NCI-H524 (cell line): ENCODE data around the gene ADAMTSL4.
"Not testable (repeated sequence)": the region's sequence is repeated elsewhere in the genome, so short reads cannot be mapped to it uniquely, and the experiment has no call there.

Experiments
- DNase-seq, 2 experiments: peaks; one replicate each; lab custom pipeline; 2025; lab: John Stamatoyannopoulos, UW

ADAMTSL4 gene

DNA sequence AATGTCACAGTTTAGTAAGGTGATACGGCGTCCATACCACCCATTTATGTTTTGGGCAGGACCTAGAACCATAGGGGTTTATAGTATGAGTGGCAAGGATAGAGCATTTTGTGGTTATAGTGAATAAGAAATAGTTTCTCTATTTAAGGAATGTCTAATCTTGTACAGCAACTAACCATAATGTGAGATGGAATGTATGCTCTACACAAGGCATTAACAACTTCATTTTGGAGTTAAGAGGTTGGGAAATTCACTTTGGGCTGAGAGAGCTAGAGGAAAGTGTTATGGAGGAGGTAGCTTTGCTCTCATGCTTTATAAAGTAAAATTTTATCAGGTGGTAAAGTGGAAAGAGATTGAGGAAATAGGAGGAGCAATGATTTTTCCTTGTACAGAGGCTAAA, 33.2 kb downstream of the ADAMTSL4 start:
- DNase-seq, result no peak

GRCh38 chr1:150596095-150596892, 47.1 kb downstream of the ADAMTSL4 start:
- DNase-seq, result no peak

DNA sequence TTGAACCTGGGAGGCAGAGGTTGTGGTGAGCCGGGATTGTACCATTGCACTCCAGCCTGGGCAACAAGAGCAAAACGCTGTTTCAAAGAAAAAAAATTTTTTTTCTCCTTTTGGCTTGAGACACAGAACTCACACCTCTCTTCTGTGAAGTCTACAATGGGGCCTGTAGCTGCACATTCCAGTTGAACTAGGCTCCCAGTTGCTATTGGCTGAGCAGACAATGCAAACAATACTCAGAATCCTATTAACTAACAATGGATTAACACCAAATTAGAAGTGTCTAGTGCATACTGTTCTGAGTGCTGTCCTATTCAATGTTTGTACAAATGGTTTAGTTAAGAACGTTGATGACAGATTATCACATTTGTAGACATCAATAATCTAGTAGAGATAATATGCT, 47.8 kb downstream of the ADAMTSL4 start:
- DNase-seq, result no peak

DNA sequence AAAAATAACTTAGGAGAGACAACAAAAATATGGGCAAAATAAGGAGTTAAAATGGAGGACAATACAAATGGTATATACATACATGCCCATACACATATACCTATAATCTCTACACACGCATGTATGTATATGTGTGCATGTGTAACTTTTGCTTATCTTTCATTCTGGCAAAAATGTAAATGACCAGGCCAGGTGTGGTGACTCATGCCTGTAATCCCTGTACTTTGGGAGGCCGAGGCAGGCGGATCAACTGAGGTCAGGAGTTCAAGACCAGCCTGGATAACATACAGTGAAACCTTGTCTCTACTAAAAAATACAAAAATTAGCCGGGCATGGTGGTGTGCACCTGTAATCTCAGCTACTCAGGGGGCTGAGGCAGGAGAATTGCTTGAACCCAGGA, 49.1 kb downstream of the ADAMTSL4 start:
- DNase-seq, result not testable (repeated sequence)

GRCh38 chr1:150601540-150601939, 52.3 kb downstream of the ADAMTSL4 start:
- DNase-seq, result no peak

GRCh38 chr1:150602372-150602771, 53.2 kb downstream of the ADAMTSL4 start:
- not testable (repeated sequence) for DNase-seq

DNA sequence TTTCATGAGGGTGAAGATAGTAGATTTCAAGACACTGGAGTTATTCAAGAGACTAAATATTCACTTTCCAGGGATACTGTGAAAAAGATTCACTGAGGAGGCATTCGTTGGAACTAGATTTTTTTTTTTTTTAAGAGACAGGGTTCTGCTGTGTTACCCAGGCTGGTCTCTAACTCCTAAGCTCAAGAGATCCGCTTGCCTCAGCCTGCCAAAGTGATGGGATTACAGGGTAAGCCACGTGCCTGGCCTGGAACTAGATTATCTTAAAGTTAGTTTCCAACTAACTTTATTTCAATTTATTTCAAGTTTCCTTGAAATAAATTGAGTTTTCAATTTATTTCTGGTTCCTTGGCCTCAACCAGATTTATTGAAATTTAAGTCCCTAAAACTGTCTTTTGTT, 54.5 kb downstream of the ADAMTSL4 start:
- DNase-seq, result no peak

DNA sequence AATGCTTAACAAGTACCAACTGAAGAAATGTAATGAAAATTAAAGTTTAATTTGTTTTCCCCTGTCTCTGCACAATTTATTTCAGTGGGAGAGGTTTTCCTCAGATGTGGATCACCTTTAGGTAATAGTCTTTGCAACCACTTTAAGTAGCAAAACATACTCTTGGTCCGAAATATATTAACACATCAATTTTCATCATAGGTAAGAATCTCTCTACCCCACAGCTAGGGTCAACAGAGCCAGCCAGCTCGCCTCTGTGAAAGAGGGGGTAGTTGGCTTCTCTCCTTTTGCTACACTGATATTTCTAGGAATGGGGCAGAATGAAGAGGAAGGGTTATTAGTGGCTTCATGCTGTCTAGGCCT, 55.0 kb downstream of the ADAMTSL4 start:
- no peak for DNase-seq

GRCh38 chr1:150605451-150605731, 56.2 kb downstream of the ADAMTSL4 start:
- not testable (repeated sequence) for DNase-seq

DNA sequence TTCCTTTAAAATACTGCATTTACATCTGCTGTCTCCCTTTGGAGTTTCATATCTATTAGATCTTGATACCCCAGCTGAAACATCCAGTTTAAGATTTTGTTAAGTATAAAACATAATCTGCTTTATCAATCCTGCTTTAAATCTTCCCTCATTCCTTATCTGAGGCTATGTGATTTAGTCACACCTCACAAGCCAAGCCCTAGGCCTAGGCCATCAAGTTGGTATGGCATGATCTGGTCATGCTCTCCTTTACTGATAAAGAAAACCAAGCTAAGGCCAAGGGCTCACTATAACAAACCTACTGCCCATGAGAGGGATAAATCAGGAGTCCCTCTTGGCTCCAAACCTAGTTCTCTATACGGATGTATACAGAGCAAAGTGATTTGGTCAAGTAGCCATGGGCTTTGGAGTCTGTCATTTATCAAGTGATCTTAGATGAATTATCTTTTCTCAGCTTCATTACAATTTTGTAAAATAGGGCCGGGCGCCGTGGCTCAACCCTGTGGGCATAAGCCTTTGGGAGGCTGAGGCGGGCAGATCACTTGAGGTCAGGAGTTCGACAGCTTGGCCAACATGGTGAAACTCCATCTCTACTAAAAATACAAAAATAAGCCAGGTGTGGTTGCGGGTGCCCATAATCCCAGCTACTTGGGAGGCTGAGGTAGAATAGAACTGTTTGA, 57.4 kb downstream of the ADAMTSL4 start:
- no peak for DNase-seq

DNA sequence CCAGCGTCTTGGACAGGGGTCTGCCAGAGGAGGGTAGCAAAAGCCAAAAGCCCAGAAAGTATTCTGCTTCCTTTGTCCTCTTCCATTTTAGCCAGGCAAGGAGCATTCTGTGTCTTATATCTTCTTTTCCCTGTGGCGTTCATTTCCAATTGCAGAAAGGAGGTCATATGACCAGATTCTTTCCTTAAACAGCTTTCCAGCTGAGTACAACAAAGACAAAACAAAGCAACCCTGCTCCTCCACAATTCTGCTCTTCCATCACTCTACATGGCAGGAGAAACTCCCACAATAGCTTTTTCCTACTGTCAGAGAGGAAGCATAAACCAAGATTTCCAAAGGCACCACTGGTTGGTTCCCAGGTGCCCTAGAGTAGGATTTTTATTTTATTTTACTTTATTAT, 60.5 kb downstream of the ADAMTSL4 start:
- DNase-seq, result no peak
